Caco-2 (cell line): ENCODE measurements around the gene CWF19L2. TPM values are rescaled to one million over a fixed set of nuclear protein-coding genes. Genes with fewer than 3 reads are reported as not detected.
A peak's percentile ranks its signal among the peaks of the same experiment; 100 is the strongest.

Source experiments
- BruUV-seq: library from RNA; stranded (reverse); fragments of 400-500 nt; replicated peaks from 2 replicates; lab custom pipeline; 2021; lab: Mats Ljungman, UMichigan
- CTCF ChIA-PET: fragments of 300-600 bp; sonication (Branson Sonifier 250); formaldehyde crosslinking; loops from one replicate; lab custom pipeline; 2022; ENCODE audit warnings: antibody characterized with exemption; lab: Charles Lee
- POLR2A ChIA-PET: fragments of 300-600 bp; sonication (Branson Sonifier 250); formaldehyde crosslinking; loops from one replicate; lab custom pipeline; 2022; ENCODE audit warnings: antibody characterized with exemption; lab: Charles Lee
- DNase-seq, 2 experiments: peaks; one replicate each; pipeline versions ENCODE4 v3.0.0 to v3.0.0-alpha.2; 2020 to 2022
- H3K27me3 ChIP-seq: replicated peaks from 2 replicates; pipeline ENCODE4 v1.6.0; 2011; ENCODE audit warnings: low read length; ENCODE audit not compliant: control insufficient read depth, insufficient read depth
- H3K36me3 ChIP-seq: 2 replicates; pipeline ENCODE4 v1.5.1; 2011; ENCODE audit warnings: low read length; ENCODE audit not compliant: control insufficient read depth, insufficient read depth
- H3K4me1 ChIP-seq: fragments of 250-450 bp; sonication (Bioruptor Pico); 2 replicates; pipeline ENCODE4 v1.5.1; 2020; ENCODE audit warnings: mild to moderate bottlenecking
- H3K4me3 ChIP-seq: 2 replicates; pipeline ENCODE4 v1.5.1; 2011; ENCODE audit warnings: low read depth, mild to moderate bottlenecking, control low read depth, low read length
- H3K9me3 ChIP-seq: fragments of 250-450 bp; sonication (Bioruptor Pico); 2 replicates; pipeline ENCODE4 v1.5.1; 2020; ENCODE audit warnings: mild to moderate bottlenecking, moderate library complexity
- H3K27ac Mint-ChIP-seq: one replicate; pipeline ENCODE4 v1.8.0; 2022; ENCODE audit warnings: mixed read lengths; ENCODE audit not compliant: unreplicated experiment
- H3K27me3 Mint-ChIP-seq: one replicate; pipeline ENCODE4 v1.8.0; 2022; ENCODE audit warnings: mixed read lengths; ENCODE audit not compliant: insufficient read depth, unreplicated experiment
- H3K36me3 Mint-ChIP-seq: one replicate; pipeline ENCODE4 v1.8.0; 2022; ENCODE audit warnings: mild to moderate bottlenecking, mixed read lengths; ENCODE audit not compliant: insufficient read depth, unreplicated experiment
- H3K4me1 Mint-ChIP-seq: one replicate; pipeline ENCODE4 v1.8.0; 2022; ENCODE audit warnings: low read depth, mixed read lengths; ENCODE audit not compliant: unreplicated experiment
- H3K4me3 Mint-ChIP-seq: one replicate; pipeline ENCODE4 v1.8.0; 2022; ENCODE audit warnings: mild to moderate bottlenecking, moderate library complexity, mixed read lengths; ENCODE audit not compliant: unreplicated experiment
- H3K9me3 Mint-ChIP-seq: one replicate; pipeline ENCODE4 v1.8.0; 2022; ENCODE audit warnings: mixed read lengths; ENCODE audit not compliant: unreplicated experiment
- intact Hi-C: fragments of 100-400 bp; cut with micrococcal nuclease; formaldehyde crosslinking; loops from one replicate; pipeline ENCODE4 v1.10.0; 2022; ENCODE audit not compliant: unreplicated experiment
- total RNA-seq: library from RNA; stranded (reverse); gene quantifications from 2 replicates; pipeline ENCODE4 v1.2.3, GENCODE V29; 2022
- TF ChIP-seq, protein P1 (sequence below), 2 experiments: fragments of 200-600 bp in 1 of 2; IDR thresholded peaks; 1 replicate in 1 of 2; 2 replicates in 1 of 2; pipeline versions ENCODE4 v1.5.1 to v1.8.0; 2011 to 2022; ENCODE audit warnings: antibody characterized with exemption in 1 of 2, control low read depth in 1 of 2, inconsistent platforms in 1 of 2, low read depth in 1 of 2, low read length in 1 of 2, mild to moderate bottlenecking in 1 of 2, moderate library complexity in 1 of 2; ENCODE audit not compliant: insufficient read depth in 1 of 2, severe bottlenecking in 1 of 2, unreplicated experiment in 1 of 2

The CWF19L2 gene
- total RNA-seq, 1 experiment from 2014 or later, result 24.1 TPM

DNA sequence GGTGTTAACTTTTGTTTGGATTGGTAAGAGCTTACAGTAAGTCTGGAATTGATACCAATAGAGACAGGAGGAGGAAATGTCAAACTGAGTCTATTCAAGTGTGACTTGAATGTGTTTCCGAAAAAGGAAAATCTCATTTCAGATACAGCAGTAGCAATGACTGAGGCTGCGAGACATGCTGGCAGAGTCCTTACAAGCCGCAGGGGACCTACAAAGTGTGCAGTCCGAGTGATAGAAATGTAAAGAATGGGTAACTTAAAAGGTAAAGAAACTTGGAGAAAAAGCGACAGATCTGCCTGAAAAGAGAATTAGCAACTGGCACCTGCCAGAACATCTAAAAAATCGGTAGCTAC, 444 bp downstream of the CWF19L2 start:
- CTCF ChIA-PET, result interaction anchor here (0.6 to 1.3 kb wide), 4 partner anchors 92 to 1370 kb away, joined by 3 to 4 read pairs (median 3); no protein-coding TSS in a partner anchor
- Histone ChIP-seq H3K4me3 (peak overlapping the region; percentile 73), H3K27me3 (no peaks in the 10 kb centered on the region), H3K4me1 (no peaks in the 10 kb centered on the region), H3K9me3 (no peaks in the 10 kb centered on the region), H3K36me3 (0 out of 2 replicates have a peak, but pooled peaks cover 3% of the 10 kb centered on the region)
- POLR2A ChIA-PET, result interaction anchor here (0.5 to 1.3 kb wide), 4 partner anchors 48 to 1380 kb away, joined by 3 to 4 read pairs (median 3); partner anchors contain the start of genes AASDHPPT and KBTBD3
- BruUV-seq, result TSS peak; percentile 76
- TF ChIP-seq, protein P1, sequence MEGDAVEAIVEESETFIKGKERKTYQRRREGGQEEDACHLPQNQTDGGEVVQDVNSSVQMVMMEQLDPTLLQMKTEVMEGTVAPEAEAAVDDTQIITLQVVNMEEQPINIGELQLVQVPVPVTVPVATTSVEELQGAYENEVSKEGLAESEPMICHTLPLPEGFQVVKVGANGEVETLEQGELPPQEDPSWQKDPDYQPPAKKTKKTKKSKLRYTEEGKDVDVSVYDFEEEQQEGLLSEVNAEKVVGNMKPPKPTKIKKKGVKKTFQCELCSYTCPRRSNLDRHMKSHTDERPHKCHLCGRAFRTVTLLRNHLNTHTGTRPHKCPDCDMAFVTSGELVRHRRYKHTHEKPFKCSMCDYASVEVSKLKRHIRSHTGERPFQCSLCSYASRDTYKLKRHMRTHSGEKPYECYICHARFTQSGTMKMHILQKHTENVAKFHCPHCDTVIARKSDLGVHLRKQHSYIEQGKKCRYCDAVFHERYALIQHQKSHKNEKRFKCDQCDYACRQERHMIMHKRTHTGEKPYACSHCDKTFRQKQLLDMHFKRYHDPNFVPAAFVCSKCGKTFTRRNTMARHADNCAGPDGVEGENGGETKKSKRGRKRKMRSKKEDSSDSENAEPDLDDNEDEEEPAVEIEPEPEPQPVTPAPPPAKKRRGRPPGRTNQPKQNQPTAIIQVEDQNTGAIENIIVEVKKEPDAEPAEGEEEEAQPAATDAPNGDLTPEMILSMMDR (IDR thresholded peaks at IDR 0.05; ENCODE audit: insufficient read depth in 1 of 2, low read depth in 1 of 2, low read length in 1 of 2, severe bottlenecking in 1 of 2, unreplicated experiment in 1 of 2), result no peak
- Mint-ChIP-seq H3K27me3 (peaks cover 2% of the 10 kb centered on the region), H3K4me3 (peak overlapping the region; percentile 93), H3K4me1 (peaks cover 26% of the 10 kb centered on the region), H3K36me3 (peaks cover 12% of the 10 kb centered on the region), H3K27ac (peak overlapping the region; percentile 94), H3K9me3 (no peaks in the 10 kb centered on the region)
- no peak for DNase-seq
- intact Hi-C loops, result loop anchor here (2.0 to 10.0 kb wide), 2 partner anchors 48 to 1382 kb away; partner anchors contain the start of genes AASDHPPT and KBTBD3

DNA sequence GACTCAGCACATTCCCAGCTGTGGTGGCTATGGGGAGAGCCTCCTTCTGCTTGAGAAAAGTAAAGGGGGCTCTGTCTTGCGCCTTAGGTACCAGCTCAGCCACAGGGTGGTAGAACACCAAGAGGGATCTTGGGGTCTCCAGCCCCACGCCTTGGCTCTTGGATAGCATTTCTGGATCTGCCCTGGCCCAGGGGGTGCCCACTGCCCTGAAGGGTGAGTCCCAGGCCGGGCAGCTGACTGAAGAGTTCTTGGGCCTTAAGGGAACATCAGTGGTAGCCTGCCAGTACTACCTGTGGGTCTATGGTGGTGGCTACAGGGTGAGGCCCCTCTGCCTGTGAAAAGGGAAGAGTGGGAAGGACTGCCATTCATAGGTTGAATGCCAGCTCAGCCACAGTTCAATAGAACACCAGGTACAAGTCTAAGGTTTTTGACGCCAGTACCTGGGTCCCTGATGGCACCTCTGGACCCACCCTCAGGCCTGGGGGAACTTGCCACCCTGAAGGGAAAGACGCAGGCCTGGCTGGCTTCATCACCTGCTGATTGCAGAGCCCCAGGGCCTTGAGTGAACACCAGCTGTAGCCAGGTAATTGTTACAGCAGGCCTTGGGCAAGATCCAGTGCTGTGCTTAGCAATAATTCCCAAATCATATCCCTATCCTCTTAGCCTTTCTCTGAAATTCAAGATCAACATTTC, 3.9 kb downstream of the CWF19L2 start:
- Mint-ChIP-seq H3K36me3 (peaks cover 25% of the 10 kb centered on the region), H3K9me3 (no peaks in the 10 kb centered on the region), H3K4me3 (no peak overlapping the region), H3K27me3 (no peaks in the 10 kb centered on the region), H3K4me1 (peaks cover 26% of the 10 kb centered on the region), H3K27ac (no peak overlapping the region)
- Histone ChIP-seq H3K4me3 (no peak overlapping the region), H3K4me1 (no peaks in the 10 kb centered on the region), H3K9me3 (no peaks in the 10 kb centered on the region), H3K27me3 (no peaks in the 10 kb centered on the region), H3K36me3 (0 out of 2 replicates have a peak, but pooled peaks cover 3% of the 10 kb centered on the region)
- POLR2A ChIA-PET, result no interaction called here
- intact Hi-C loops, result loop anchor here (10.0 kb wide), 1 partner anchor 1379 kb away; the partner anchor contains the start of genes AASDHPPT and KBTBD3
- no TSS peak for BruUV-seq
- no peak for DNase-seq
- CTCF ChIA-PET, result no interaction called here
- TF ChIP-seq, protein P1 (IDR thresholded peaks at IDR 0.05; ENCODE audit: insufficient read depth in 1 of 2, low read depth in 1 of 2, low read length in 1 of 2, severe bottlenecking in 1 of 2, unreplicated experiment in 1 of 2), result no peak

DNA sequence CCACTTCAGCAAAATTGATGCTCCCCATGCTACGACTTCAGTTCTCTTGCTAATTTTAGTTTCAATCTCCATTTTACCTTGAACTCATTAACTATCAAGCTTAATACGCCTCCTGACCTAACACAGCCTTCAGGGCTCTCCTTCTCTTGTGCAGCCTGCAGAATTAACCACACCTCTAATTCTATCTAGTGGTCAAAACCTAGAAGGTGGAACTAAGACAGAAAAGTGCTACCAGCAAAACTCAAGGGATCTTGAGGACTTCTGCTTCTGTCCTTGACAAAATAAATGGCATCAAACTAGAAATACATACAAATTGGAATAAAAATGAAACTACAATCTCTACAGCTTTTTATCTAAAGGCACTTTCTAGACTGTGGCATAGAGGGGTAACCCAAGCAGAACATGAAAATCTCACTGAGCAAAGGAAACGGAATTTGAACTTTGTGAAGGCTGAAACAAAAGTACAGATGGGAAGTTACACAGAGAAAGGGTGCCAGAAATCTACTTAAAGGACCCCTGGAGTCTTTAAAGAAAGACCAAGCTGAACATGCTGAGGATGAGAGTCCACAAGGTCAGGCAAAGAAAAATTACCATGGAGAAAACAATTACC, 10.7 kb downstream of the CWF19L2 start:
- intact Hi-C loops, result no loop called here
- H3K36me3 Mint-ChIP-seq, result peaks cover 24% of the 10 kb centered on the region
- Histone ChIP-seq H3K36me3 (0 out of 2 replicates have a peak, but pooled peaks cover 1% of the 10 kb centered on the region), H3K9me3 (no peaks in the 10 kb centered on the region), H3K4me3 (no peak overlapping the region), H3K4me1 (no peaks in the 10 kb centered on the region), H3K27me3 (no peaks in the 10 kb centered on the region)
- H3K27me3 Mint-ChIP-seq, result no peaks in the 10 kb centered on the region
- H3K4me3 Mint-ChIP-seq, result no peak overlapping the region
- ChIA-PET POLR2A (no interaction called here), CTCF (interaction anchor here (1.1 kb wide), 1 partner anchor 11 kb away, joined by 3 read pairs; the partner anchor contains the start of gene CWF19L2)
- H3K27ac Mint-ChIP-seq, result no peak overlapping the region
- no peak for DNase-seq
- no peaks in the 10 kb centered on the region for H3K9me3 Mint-ChIP-seq
- TF ChIP-seq, protein P1 (IDR thresholded peaks at IDR 0.05; ENCODE audit: insufficient read depth in 1 of 2, low read depth in 1 of 2, low read length in 1 of 2, severe bottlenecking in 1 of 2, unreplicated experiment in 1 of 2), result no peak
- no TSS peak for BruUV-seq
- no peaks in the 10 kb centered on the region for H3K4me1 Mint-ChIP-seq
